NCI-H446 treated with DMSO at 0.1 percent for 48 hours (cell line): ENCODE data around the gene NXT1.

Source experiments
- DNase-seq: peaks from one replicate; lab custom pipeline; 2025; lab: John Stamatoyannopoulos, UW

The NXT1 gene

DNA sequence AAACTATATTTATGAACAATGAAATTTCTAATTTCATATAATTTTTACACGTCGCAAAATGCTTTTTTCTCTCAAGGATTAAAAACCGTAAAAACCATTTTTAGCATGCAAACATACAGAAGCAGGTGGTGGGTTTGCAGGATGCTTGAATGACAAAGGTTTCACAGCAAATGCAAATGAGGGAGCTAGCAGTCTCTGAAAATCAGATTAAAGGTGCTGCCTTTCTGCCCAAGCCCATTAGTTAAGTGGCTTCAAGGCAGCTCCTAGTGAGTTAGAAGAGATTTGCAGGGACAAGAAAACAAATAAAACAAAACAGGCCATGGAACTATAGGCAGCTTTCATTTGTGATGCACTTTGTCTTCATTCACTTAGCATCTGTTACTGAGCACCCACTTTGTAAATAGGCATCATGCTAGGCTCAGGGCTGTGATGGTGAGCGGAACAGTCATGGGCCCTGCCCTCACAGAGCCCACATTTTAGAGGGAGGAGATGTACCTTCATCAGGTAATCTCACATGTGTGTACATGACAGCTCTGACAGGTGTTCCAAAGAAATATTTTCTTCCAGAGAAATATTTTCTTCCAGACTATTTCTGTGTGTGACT is 41.2 kb downstream of the NXT1 start:
- DNase-seq = no peak

DNA sequence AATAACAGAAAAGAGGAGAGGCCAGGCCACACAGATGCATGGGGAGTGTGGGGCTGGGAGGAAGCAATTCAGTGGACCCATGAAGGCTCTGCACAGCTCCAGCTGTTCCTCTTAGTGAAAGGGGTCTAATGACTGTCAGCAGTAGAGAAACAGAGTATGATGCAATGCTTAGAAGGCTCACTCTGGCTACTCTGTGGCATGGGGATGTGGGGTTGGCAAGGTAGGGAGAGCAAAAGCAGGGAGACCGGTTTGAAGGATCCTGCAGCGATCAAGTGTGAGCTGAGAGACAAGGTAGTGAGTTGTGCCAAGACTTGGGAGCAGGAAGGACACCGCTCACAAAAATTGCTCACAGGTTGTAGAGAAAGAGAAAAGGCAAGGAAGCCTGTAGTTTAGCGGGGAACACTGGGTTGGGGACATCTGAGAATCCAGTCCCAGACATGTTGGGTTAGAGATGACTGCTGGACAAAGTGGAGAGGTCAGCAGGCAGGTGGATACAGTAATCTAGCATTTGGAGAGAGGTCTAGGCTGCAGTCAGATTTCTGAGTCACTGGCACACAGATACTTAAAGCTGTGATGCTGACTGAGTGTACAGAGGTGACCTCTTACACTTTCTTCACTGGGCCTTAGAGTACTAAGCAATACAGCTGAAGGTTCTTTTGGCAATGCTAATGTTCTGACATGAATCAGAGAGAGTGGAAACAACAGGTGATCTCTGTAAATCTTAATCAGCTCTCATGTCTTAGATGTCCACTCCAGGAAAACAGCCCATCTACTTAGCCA is 43.6 kb downstream of the NXT1 start:
- DNase-seq = no peak

DNA sequence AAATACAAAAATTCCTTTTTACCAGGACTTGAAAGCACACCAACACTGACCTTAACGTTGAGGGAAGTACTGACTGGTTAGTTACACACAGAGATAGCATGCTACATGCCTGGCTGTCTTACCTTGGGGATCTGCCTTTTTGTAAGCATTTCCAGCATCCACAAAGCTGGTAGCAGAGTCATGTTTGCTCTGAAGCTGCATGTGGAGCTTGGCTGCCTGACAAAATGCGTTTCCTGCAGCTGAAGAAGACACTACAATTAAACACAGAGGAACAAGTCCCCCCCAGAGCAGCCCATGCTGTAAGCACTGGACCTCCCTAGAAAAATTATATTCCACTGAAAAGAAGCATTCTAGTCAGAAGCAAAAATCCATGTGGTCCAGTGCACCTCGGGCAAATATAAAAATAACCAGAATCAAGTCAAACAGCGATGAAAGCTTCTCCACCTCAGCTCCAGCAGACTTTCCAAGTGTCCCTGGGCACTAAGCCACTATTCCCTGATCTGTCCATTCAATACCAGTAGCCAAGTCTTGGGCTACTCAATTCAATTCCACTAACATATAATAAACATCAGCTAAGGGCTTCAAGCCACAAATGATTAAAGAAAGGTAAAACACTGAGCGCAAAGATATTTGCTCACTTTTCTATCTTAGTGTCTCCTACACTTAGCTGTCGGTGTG is 46.5 kb downstream of the NXT1 start:
- DNase-seq = peak; percentile 26

DNA sequence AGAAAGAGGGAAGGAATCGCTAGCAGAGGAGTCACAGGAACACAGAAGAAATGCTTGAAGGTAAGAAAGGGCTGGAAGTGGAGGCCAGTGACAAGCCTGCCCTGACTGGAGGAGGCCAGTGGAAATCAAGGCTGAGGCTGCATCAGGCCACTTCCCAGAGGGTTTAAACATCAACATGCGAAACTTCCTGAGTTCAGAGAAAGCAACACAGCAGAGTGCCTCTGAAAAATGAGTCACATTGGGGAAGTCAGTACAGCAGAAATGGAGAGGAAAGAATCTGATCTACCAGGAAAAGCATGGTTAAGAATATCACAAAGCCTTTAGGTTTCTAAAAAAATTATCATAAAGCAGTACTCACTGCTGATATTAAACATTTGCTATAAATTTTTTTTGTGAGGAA is 47.4 kb downstream of the NXT1 start:
- DNase-seq = no peak

DNA sequence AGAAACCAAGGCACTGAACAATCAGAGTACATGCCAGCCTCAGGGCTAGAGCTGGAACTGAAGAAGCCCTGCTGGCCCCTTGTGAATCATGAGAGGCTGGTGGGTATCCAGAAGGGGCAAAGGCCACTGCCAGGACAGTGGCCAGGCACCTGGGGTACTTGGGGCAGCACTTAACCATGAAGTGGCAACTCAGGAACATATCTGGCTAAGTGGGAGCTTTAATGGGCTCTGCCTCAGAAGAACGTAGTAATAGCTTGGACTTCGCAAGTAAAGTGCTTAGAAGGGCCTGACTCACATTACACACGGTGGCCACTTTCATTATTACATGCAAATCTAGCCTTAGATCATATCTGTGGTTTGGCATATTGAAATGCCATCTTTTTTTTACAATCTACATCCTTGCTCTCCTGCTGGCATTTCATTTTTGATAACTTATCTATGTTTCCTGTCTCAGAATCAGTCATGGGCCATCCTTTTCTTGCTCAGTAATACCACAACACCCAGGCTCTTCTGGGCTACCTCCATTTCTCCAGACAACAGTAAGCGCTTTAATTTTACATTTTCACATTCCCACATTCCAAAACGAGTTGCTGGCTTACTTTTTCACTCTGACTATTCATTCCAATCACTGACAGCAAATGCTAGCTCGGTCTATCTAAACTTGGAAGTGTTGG is 49.1 kb downstream of the NXT1 start:
- DNase-seq = no peak

DNA sequence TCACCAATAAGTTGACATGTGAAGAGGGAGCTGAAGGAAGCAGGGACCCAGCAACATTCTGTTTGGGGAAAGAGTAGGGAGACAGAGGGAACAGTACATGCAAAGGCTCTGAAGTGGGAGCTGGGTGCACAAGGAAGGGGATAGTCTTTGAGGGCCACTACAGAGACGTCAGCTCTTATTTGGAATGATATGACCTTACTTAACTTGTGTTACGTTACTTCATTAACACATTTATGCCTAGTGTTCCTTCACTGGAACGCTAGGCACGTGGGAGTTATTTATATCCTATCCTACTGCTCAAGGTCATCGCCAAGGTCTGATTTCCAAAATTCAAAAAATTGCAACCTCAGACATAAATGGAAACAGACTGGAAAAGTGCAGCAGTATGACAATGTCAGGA is 50.5 kb downstream of the NXT1 start:
- no peak for DNase-seq

DNA sequence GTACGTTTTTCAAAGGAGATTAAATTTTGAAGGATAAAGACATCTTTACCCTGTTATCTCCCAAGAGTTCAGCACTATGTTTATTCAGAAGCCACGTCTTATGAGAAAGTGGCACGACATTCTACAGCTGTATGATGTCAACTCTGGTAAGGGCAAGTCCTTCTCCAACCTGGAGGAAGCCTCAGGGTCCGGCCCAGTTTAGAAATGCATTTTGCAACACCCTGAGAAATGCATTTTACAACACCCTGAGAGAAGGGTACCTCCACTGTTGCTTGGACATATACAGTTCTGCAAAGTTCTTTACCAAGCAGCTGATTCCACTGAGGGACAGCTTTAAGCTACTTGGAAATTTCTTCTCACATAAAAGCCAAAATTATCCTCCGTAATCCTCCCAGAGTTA is 53.2 kb downstream of the NXT1 start:
- no peak for DNase-seq

DNA sequence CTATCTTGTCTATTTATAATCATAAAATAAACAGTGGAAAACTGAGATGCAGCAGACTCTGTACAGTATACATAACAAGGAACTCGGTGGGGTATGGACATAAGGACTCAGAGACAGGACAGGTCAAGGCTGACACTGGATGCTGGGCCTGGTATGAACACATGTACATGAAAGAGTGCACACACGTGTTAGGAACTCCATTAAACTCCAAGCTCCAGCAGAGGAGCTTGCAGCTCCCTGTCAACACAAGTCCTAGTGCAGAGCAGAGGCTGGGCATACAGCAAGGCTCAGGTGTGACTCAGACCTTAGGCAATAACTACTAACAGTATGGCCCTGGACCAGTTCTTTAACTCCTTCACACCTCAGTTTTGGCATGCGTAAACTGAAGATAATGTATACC is 53.6 kb downstream of the NXT1 start:
- no peak for DNase-seq
